A549 (cell line): ENCODE results near the gene ATXN7L1. TPM values are rescaled to one million over a fixed set of nuclear protein-coding genes. Genes with fewer than 3 reads are reported as not detected.

Source experiments
- ATAC-seq, 2 experiments: fragments of 200-7000 bp in 1 of 2; fragments of >200 bp in 1 of 2; cut with Nextera tagmentation in 1 of 2; cut with Tn5 transposase in 1 of 2; 3 replicates each; pipeline versions ENCODE4 v1.8.0 to v1.9.1; 2018 to 2020; ENCODE audit warnings: mild to moderate bottlenecking in 1 of 2, moderate library complexity in 1 of 2
- CTCF ChIA-PET: fragments of 300-600 bp; sonication (Branson Sonifier 250); formaldehyde crosslinking; extraction: SDS; loops from one replicate; lab custom pipeline; 2021; ENCODE audit warnings: antibody characterized with exemption, inconsistent platforms; lab: Yijun Ruan, JAX
- POLR2A ChIA-PET: fragments of 350-600 bp; formaldehyde crosslinking; extraction: SDS; loops from one replicate; lab custom pipeline; 2021; ENCODE audit warnings: antibody characterized with exemption, inconsistent platforms; lab: Yijun Ruan, JAX
- DNase-seq, 2 experiments: peaks; one replicate each; pipeline versions ENCODE4 v3.0.0 to v3.0.0-alpha.2; 2011 to 2016; ENCODE audit warnings: low read depth in 1 of 2, low spot score in 1 of 2
- FAIRE-seq: peaks from 2 replicates; lab custom pipeline; 2011; peaks lifted over from hg19 to GRCh38; lab: Jason Lieb, UNC
- H3K27ac ChIP-seq, 2 experiments: fragments of >200 bp; sonication (Bioruptor Twin); formaldehyde crosslinking; 3 replicates each; pipeline ENCODE4 v1.5.1; 2016 to 2017
- H3K4me1 ChIP-seq: fragments of >200 bp; sonication (Bioruptor Twin); formaldehyde crosslinking; 3 replicates; pipeline ENCODE4 v1.6.1; 2016
- H3K4me2 ChIP-seq: fragments of >200 bp; sonication (Bioruptor Twin); formaldehyde crosslinking; 3 replicates; pipeline ENCODE4 v1.6.1; 2016
- H3K4me3 ChIP-seq: fragments of >200 bp; sonication (Bioruptor Twin); formaldehyde crosslinking; 3 replicates; pipeline ENCODE4 v1.5.1; 2016
- H3K9me3 ChIP-seq: fragments of >200 bp; sonication (Bioruptor Twin); formaldehyde crosslinking; 3 replicates; pipeline ENCODE4 v1.6.1; 2016
- CBX2 ChIP-seq: fragments of 200-600 bp; sonication (generic); IDR thresholded peaks from 2 replicates; pipeline ENCODE4 v1.6.1; 2016; ENCODE audit warnings: low read depth, mild to moderate bottlenecking, borderline replicate concordance
- CEBPB ChIP-seq, 2 experiments: fragments of >200 bp in 1 of 2; sonication (Bioruptor Twin) in 1 of 2; formaldehyde crosslinking in 1 of 2; IDR thresholded peaks; 2 replicates each; pipeline ENCODE4 v1.6.1; 2012 to 2016
- CHD2 ChIP-seq: fragments of 150-350 bp; IDR thresholded peaks from 2 replicates; pipeline ENCODE4 v1.6.1; 2014; ENCODE audit warnings: low read length; ENCODE audit not compliant: partially characterized antibody
- EHF ChIP-seq: fragments of 250-450 bp; sonication (Bioruptor Pico); IDR thresholded peaks from 2 replicates; pipeline ENCODE4 v1.5.0; 2020; ENCODE audit warnings: mild to moderate bottlenecking
- GATA3 ChIP-seq: IDR thresholded peaks from 2 replicates; pipeline ENCODE4 v1.6.1; 2012; ENCODE audit warnings: borderline replicate concordance
- HDAC2 ChIP-seq: fragments of 200-600 bp; sonication (generic); IDR thresholded peaks from 2 replicates; pipeline ENCODE4 v1.6.1; 2016
- HOXB13 ChIP-seq: fragments of 250-450 bp; sonication (Bioruptor Pico); IDR thresholded peaks from 2 replicates; pipeline ENCODE4 v1.5.0; 2020; ENCODE audit warnings: low read depth, mild to moderate bottlenecking, moderate library complexity
- KDM1A ChIP-seq: fragments of 200-600 bp; sonication (generic); IDR thresholded peaks from 2 replicates; pipeline ENCODE4 v1.6.1; 2016; ENCODE audit warnings: low read depth, mild to moderate bottlenecking
- KDM5A ChIP-seq: fragments of 200-600 bp; sonication (generic); IDR thresholded peaks from 2 replicates; pipeline ENCODE4 v1.6.1; 2016; ENCODE audit warnings: antibody characterized with exemption, mild to moderate bottlenecking
- NFE2L2 ChIP-seq: fragments of 150-350 bp; conservative IDR thresholded peaks from 2 replicates; pipeline ENCODE4 v1.6.1; 2014; ENCODE audit warnings: low read length
- PHF8 ChIP-seq: fragments of 200-600 bp; sonication (generic); IDR thresholded peaks from 2 replicates; pipeline ENCODE4 v1.6.1; 2016; ENCODE audit warnings: low read depth, mild to moderate bottlenecking, antibody characterized with exemption, moderate library complexity, borderline replicate concordance
- RNF2 ChIP-seq: fragments of 200-600 bp; sonication (generic); IDR thresholded peaks from 2 replicates; pipeline ENCODE4 v1.6.1; 2016; ENCODE audit warnings: low read depth, mild to moderate bottlenecking, antibody characterized with exemption, moderate library complexity, borderline replicate concordance
- ZC3H11A ChIP-seq: fragments of 450-650 bp; IDR thresholded peaks from 2 replicates; pipeline ENCODE4 v1.6.1; 2014; ENCODE audit warnings: antibody characterized with exemption, mild to moderate bottlenecking
- WGBS: methylation state at CpG from one replicate; pipeline ENCODE4 v1.1.6; 2017; ENCODE audit errors: missing lambda C conversion rate; 5-methylcytosine and 5-hydroxymethylcytosine counted together
- polyA plus RNA-seq, 4 experiments: library from polyadenylated mRNA; depleted of rRNA in 3 of 4; stranded (reverse); fragments of >200 nt; fragmentation: RNase III in 1 of 4; extraction: RNeasy Plus Mini Kit Qiagen cat#74134 plus additional on column Dnase treatment in 1 of 4; gene quantifications; 2 replicates in 3 of 4; 3 replicates in 1 of 4; pipeline ENCODE4 v1.2.3, GENCODE V29; 2011 to 2017
- TF ChIP-seq, protein P1 (sequence below): fragments of 150-350 bp; IDR thresholded peaks from 2 replicates; pipeline ENCODE4 v1.6.1; 2014; ENCODE audit warnings: low read depth, mild to moderate bottlenecking, low read length
- TF ChIP-seq, protein P2 (sequence below): fragments of 250-450 bp; sonication (Bioruptor Pico); IDR thresholded peaks from 2 replicates; pipeline ENCODE4 v1.5.0; 2020; ENCODE audit warnings: low read depth, mild to moderate bottlenecking, moderate library complexity
- TF ChIP-seq, protein P3 (sequence below): IDR thresholded peaks from 2 replicates; pipeline ENCODE4 v1.6.1; 2012
- TF ChIP-seq, protein P4 (sequence below): fragments of 250-450 bp; sonication (Bioruptor Pico); IDR thresholded peaks from 2 replicates; pipeline ENCODE4 v1.5.0; 2021; ENCODE audit warnings: mild to moderate bottlenecking, moderate library complexity, borderline replicate concordance
- TF ChIP-seq, protein P5 (sequence below): fragments of >200 bp; sonication (Bioruptor Twin); formaldehyde crosslinking; IDR thresholded peaks from 3 replicates; pipeline ENCODE4 v1.5.1; 2016

The ATXN7L1 gene
- polyA plus RNA-seq, 2 of the 4 experiments (the other 2 are of a cell fraction) = 4.5 to 5.7 TPM

DNA sequence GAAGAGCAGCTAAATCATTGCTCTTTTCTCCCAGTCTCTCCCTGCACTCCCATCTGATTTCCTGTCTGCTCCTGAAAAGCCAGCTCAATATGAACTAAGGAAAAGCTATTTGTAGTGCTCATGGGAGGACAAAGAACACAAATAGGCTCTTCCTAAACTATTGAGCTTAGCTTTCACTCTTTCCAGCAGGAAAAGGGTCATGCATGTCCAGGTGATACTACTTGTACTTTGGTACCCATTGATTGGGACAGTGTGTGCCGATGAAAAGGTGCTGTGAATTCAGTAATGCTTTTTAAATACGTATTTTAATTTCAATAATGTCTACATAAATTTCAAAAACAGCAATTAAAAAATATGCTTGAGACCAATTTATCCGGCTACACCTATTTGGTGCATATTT is 37.5 kb upstream of the ATXN7L1 start:
- no peaks in the 10 kb centered on the region for H3K4me1 ChIP-seq
- CTCF ChIA-PET = interaction anchor here (0.6 kb wide), 1 partner anchor 14 kb away, joined by 3 read pairs; no protein-coding TSS in a partner anchor
- H3K4me3 ChIP-seq = no peak overlapping the region
- ATAC-seq (no peak), FAIRE-seq (no peak), DNase-seq (no peak)
- 95% methylated on average over 3 of the region's 3 CpGs for WGBS
- H3K27ac ChIP-seq = no peak overlapping the region
- POLR2A ChIA-PET = no interaction called here
- H3K9me3 ChIP-seq = no peaks in the 10 kb centered on the region; the same call in 2 of the 3 replicates
- H3K4me2 ChIP-seq = no peak overlapping the region
- TF ChIP-seq CBX2 = no peak

DNA sequence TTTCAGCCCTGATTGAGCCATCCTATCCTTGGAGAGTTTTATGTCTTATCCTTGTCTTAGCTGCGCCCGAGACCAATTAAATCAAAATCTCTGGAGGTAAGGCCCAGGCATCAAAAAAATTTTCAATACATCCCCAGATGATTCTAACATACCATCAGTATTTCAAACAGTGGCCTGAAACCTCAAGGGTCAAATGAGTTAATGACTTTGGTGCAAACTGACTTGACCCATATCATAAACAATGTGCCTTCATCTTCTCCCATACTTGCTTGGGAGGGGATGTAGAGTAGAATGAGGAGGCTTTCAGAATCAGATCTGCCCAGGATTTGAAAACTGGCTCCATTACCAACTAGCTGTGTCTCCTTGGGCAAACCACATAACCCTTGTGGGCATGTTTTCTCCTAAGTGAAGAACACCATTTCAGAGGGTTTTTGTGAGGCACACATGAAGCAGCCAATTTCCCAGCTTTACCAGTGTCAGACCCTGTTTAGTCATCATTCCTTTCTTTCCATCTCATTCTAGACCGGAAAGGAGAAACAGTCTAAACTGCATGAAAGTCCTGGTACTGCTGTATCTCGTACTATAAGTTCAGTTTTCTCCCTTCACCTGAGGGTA is 35.7 kb upstream of the ATXN7L1 start:
- FAIRE-seq = no peak
- Histone ChIP-seq H3K4me2 (no peak overlapping the region), H3K4me3 (no peak overlapping the region), H3K27ac (no peak overlapping the region), H3K4me1 (no peaks in the 10 kb centered on the region), H3K9me3 (no peaks in the 10 kb centered on the region; the same call in 2 of the 3 replicates)
- TF ChIP-seq, protein P1, sequence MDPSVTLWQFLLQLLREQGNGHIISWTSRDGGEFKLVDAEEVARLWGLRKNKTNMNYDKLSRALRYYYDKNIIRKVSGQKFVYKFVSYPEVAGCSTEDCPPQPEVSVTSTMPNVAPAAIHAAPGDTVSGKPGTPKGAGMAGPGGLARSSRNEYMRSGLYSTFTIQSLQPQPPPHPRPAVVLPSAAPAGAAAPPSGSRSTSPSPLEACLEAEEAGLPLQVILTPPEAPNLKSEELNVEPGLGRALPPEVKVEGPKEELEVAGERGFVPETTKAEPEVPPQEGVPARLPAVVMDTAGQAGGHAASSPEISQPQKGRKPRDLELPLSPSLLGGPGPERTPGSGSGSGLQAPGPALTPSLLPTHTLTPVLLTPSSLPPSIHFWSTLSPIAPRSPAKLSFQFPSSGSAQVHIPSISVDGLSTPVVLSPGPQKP = no peak
- TF ChIP-seq NFE2L2 = no peak
- no peak for TF ChIP-seq ZC3H11A
- TF ChIP-seq, protein P2, sequence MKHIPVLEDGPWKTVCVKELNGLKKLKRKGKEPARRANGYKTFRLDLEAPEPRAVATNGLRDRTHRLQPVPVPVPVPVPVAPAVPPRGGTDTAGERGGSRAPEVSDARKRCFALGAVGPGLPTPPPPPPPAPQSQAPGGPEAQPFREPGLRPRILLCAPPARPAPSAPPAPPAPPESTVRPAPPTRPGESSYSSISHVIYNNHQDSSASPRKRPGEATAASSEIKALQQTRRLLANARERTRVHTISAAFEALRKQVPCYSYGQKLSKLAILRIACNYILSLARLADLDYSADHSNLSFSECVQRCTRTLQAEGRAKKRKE (CRISPR knock-in tag) = no peak
- TF ChIP-seq, protein P3, sequence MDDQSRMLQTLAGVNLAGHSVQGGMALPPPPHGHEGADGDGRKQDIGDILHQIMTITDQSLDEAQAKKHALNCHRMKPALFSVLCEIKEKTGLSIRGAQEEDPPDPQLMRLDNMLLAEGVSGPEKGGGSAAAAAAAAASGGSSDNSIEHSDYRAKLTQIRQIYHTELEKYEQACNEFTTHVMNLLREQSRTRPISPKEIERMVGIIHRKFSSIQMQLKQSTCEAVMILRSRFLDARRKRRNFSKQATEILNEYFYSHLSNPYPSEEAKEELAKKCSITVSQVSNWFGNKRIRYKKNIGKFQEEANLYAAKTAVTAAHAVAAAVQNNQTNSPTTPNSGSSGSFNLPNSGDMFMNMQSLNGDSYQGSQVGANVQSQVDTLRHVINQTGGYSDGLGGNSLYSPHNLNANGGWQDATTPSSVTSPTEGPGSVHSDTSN = no peak
- POLR2A ChIA-PET = no interaction called here
- ATAC-seq = no peak
- no peak for DNase-seq
- WGBS = 85% methylated on average over 4 of the region's 4 CpGs
- CTCF ChIA-PET = interaction anchor here (0.7 to 1.1 kb wide), 2 partner anchors 12 to 25 kb away, joined by 3 read pairs; no protein-coding TSS in a partner anchor

DNA sequence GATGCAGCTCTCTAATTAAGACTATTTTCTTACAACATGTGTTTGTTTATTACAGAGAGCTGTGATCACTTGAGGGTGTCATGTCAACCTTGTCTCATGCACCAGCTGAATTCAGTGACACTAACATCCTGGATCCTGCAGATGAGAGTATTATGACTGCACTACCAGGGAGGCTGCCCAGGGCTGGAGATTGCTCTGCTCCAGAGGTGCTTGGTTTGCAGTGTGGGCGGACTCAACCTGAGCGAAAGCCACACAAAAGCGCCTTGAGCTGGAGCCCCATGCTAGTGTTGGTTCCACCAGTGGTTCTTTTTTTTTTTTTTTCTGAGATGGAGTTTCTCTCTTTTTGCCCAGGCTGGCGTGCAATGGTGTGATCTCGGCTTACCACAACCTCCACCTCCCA is 33.8 kb upstream of the ATXN7L1 start:
- POLR2A ChIA-PET = no interaction called here
- DNase-seq = no peak
- no peak overlapping the region for H3K4me2 ChIP-seq
- no peak overlapping the region for H3K4me3 ChIP-seq
- FAIRE-seq = no peak
- H3K9me3 ChIP-seq = no peaks in the 10 kb centered on the region; the same call in 2 of the 3 replicates
- ATAC-seq = no peak
- no peaks in the 10 kb centered on the region for H3K4me1 ChIP-seq
- 97% methylated on average over 5 of the region's 5 CpGs for WGBS
- no peak overlapping the region for H3K27ac ChIP-seq
- no peak for TF ChIP-seq GATA3
- TF ChIP-seq ZC3H11A = no peak
- TF ChIP-seq, protein P4, sequence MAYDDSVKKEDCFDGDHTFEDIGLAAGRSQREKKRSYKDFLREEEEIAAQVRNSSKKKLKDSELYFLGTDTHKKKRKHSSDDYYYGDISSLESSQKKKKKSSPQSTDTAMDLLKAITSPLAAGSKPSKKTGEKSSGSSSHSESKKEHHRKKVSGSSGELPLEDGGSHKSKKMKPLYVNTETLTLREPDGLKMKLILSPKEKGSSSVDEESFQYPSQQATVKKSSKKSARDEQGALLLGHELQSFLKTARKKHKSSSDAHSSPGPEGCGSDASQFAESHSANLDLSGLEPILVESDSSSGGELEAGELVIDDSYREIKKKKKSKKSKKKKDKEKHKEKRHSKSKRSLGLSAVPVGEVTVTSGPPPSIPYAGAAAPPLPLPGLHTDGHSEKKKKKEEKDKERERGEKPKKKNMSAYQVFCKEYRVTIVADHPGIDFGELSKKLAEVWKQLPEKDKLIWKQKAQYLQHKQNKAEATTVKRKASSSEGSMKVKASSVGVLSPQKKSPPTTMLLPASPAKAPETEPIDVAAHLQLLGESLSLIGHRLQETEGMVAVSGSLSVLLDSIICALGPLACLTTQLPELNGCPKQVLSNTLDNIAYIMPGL (CRISPR knock-in tag) = no peak
- TF ChIP-seq KDM1A = no peak
- no peak for TF ChIP-seq HOXB13 (CRISPR knock-in tag)
- no peak for TF ChIP-seq HDAC2
- CTCF ChIA-PET = interaction anchor here (0.7 kb wide), 1 partner anchor 33 kb away, joined by 3 read pairs; the partner anchor contains the start of gene ATXN7L1

DNA sequence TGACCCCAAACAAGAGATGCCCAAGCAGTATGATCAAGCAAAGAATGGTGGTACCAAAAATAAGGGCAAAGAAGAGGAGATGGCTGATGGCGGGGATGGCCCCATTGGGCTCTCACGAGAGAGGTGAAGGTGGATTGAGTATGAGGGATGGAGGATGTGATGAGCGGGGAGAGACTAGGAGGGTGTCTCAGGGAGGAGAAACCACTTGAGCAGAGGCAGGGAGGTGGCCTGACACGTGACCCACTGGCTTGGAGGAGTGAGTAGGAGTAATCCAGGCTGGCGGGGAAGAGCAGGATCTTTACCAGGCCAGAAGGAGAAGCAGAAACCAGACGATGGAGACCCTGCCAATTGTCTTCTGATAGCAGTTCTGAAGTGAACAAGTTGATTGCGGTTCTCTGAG is 33.3 kb upstream of the ATXN7L1 start:
- ChIA-PET POLR2A (no interaction called here), CTCF (interaction anchor here (0.7 kb wide), 1 partner anchor 33 kb away, joined by 3 read pairs; the partner anchor contains the start of gene ATXN7L1)
- Histone ChIP-seq H3K4me3 (no peak overlapping the region), H3K9me3 (no peaks in the 10 kb centered on the region; the same call in 2 of the 3 replicates), H3K4me2 (no peak overlapping the region), H3K4me1 (no peaks in the 10 kb centered on the region), H3K27ac (no peak overlapping the region)
- no peak for ATAC-seq
- 92% methylated on average over 7 of the region's 7 CpGs for WGBS
- DNase-seq = no peak
- no peak for FAIRE-seq
- TF ChIP-seq PHF8 (no peak), CEBPB (IDR thresholded peaks at IDR 0.05) (no peak), KDM5A (no peak), EHF (CRISPR knock-in tag) (no peak), RNF2 (no peak), CHD2 (no peak), KDM1A (no peak)
- TF ChIP-seq, protein P5, sequence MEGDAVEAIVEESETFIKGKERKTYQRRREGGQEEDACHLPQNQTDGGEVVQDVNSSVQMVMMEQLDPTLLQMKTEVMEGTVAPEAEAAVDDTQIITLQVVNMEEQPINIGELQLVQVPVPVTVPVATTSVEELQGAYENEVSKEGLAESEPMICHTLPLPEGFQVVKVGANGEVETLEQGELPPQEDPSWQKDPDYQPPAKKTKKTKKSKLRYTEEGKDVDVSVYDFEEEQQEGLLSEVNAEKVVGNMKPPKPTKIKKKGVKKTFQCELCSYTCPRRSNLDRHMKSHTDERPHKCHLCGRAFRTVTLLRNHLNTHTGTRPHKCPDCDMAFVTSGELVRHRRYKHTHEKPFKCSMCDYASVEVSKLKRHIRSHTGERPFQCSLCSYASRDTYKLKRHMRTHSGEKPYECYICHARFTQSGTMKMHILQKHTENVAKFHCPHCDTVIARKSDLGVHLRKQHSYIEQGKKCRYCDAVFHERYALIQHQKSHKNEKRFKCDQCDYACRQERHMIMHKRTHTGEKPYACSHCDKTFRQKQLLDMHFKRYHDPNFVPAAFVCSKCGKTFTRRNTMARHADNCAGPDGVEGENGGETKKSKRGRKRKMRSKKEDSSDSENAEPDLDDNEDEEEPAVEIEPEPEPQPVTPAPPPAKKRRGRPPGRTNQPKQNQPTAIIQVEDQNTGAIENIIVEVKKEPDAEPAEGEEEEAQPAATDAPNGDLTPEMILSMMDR = no peak
- TF ChIP-seq, protein P4 (CRISPR knock-in tag) = no peak
- TF ChIP-seq, protein P3 = no peak
